ENCODE results near the gene RNASE7.
A peak's percentile ranks its signal among the peaks of the same experiment; 100 is the strongest.
"Not testable (repeated sequence)": the region's sequence is repeated elsewhere in the genome, so short reads cannot be mapped to it uniquely, and the experiment has no call there.

Gene RNASE7, protein sequence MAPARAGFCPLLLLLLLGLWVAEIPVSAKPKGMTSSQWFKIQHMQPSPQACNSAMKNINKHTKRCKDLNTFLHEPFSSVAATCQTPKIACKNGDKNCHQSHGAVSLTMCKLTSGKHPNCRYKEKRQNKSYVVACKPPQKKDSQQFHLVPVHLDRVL

DNA sequence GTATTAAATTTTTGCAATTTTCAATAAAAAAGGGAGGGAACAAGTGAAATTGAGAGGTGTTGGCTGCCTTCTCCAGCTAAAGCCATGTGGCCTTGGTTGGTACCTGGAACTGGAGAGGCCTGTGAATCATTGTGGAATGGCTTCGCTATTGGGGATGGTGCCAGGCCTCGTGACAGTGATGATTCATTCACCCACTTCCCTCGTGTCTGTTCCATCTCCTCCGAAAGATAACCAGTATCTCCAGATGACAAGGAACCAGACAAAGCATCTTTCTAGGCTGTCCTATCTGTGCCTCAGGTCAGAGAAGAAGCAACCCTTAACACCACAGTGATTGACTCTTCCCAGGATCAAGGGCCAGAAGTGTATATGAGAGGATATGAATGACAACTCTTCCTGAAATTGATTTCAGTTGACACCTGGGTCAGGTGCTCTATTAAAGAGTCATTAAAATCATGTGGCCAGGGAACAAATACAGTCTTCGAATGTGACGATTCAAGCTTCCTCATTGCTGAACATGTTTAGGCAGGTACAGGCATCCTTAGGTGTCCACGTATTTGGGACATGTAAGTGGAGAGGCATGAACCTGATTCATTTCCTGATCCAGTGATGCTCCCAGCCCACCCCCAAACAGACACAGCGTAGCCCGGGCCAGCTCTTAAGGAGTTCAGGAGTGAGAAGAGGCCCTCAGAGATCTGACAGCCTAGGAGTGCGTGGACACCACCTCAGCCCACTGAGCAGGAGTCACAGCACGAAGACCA lies at the start of gene RNASE7:
Gene RNASE7 (plus strand): TSS at position 687 of the 758 bp plus-strand sequence. CDS start 631 bp downstream, outside the sequence.
- no peak for DNase-seq

DNA sequence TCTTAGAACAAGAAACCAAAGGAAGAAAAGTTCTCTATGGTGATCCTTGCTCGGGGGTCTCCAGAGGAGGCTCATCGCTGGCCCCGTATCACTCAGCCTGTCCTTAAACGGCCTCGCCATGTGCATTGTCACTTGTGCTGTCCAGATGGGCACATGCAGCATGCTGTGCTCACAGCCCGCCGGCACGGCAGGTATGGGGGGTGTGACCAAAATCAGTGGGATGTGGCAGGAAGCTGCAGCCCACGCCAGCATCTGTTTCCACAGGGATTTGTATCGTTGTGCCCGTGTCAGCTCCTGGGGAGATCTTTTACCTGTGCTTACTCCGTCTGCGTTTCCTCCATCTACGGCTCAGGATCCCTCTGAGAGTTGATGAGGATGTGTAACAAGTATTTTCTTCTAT lies 45.6 kb upstream of the RNASE7 start:
- no peak for DNase-seq

DNA sequence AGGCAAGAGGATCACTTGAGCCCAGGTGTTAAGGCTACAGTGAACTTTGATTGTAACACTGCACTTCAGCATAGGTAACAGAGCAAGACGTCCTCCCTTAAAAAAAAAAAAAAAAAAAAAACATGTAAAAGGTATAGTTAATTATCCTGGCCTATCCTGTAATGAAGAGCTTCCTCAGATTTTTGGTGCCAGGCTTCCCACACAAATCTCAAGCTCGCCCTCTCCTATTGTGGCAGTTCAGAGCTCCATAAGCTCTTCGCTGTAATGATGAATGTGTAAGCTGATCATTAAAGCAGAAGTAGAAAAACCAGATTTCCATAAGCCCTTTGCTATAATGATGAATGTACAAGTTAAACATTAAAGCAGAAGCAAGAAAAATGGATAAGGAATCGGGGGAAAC lies 45.0 kb upstream of the RNASE7 start:
- DNase-seq: no peak

DNA sequence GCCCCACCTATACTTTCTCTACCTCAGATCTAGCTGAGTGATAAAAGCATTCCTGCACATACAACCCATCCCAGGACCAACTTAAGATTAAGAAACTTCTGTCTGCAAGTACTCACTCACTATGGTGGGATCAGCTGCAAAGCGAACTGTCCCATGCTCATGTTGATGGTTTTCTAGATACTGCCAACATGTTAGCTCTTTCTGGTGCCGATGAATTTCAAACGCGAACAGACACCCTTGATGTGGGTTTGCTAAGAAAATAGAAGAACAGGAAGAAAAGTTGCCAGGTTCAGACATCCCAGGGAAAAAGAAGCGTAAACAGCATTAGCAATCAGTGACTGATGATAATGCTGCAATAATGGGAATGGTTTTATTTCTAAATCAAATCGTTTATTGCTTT lies 44.6 kb upstream of the RNASE7 start:
- no peak for DNase-seq

DNA sequence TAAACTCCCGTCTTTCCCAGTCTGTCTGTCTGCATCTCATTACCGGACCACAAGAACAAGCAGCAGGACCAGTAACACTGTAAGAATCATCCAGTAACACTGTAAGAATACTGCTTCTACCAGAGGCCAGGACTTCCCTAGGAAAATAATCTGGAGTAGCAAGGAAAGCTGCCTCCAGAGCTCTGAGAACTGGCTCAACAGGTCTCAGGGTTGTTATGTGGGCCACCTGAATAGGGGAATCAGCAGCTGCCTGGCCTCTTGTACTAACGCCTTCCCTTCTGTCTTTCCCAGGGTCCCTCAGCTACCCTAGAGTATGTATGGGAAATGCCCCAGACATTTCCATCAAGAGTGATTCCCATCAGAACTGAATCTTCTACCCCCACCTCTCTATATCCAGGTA lies 44.0 kb upstream of the RNASE7 start:
- no peak for DNase-seq

DNA sequence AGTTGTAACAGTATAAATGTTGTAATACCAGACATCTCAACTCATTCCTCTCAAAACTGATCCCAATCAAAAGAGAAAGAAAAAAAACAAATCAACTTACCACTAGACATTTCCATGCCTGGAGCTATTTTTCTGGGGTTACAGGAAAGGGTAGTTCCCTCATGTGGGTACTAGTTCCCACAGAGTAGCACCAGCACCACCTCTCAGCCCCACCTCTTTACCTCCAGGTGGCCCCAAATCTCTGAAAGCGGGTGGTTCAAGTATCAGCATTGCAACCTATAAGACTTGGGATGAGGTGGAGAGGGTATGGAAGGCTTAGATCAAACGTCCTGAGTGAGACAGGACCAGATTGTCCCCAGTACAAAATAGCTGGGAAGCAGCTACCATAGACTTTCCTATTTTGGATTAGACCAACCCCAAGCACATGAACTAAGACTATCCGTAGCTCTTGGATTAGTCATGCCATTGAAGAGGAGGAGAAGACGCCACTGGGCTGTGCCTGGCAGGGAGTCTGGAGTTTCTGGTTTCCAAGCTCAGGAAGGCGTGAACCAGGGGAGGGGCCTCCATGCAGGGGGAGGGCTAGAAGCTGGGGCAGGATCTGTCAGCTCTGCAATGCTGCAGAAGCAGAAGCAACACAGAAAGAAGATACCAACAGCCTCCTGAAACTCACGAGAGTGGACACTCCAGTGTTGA lies 43.3 kb upstream of the RNASE7 start, which contains the start of gene SLC39A2:
Gene SLC39A2 (plus strand): TSS at position 620 of the 693 bp plus-strand sequence. CDS start 154 bp downstream, outside the sequence.
- DNase-seq: no peak

DNA sequence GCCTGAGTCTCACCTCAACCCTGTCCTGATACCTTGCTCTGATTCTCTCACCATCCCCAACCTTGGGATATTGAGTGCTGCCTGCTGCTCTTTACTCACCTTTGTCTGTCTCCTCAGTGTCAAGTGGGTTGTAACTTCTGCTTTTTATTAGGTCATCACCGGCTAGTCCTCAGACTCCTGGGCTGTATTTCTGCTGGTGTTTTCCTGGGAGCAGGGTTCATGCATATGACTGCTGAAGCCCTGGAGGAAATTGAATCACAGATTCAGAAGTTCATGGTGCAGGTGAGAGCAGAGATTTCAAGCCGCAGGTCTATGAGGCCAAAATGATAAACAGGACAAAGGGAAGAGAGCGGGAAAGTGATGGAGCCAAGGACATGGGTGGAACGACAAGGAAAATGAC lies 42.6 kb upstream of the RNASE7 start:
- no peak for DNase-seq

DNA sequence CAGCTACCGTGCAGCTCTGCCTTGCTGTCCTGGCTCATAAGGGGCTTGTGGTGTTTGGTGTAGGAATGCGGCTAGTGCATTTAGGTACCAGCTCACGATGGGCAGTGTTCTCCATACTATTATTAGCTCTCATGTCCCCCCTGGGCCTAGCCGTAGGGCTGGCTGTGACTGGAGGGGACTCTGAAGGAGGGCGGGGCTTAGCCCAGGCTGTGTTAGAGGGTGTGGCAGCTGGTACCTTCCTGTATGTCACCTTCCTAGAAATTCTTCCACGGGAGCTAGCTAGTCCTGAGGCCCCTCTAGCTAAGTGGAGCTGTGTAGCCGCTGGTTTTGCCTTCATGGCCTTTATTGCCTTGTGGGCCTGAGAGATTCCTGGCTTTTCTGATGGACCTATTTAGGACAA lies 40.9 kb upstream of the RNASE7 start:
- no peak for DNase-seq

DNA sequence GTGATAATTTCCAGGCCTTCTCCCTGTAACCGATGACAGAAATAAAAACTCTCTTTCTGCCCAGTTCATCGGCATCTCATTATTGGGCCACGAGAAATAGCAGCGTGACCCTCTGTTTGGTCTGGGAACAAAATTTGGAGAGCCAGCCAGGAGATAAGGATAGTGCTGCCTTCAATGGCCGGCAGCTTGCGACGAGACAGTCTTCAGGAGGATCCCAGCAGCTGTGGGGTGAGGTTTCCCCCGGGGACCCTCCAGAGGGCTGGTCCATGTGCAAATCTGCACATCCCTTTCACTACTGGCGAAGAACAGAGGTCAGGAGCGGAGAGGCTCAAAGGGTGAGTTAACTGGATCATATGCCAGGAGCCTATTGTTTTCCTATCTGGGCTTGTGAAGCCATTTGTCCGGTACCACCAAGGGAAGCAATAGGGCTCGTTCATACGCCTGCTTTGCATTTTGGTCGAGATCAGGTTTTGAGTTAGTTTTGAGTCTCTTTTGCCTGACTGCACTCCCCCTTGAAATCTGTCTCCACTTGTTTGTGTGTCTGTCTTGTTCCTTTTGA lies 38.3 kb upstream of the RNASE7 start:
- DNase-seq: no peak

DNA sequence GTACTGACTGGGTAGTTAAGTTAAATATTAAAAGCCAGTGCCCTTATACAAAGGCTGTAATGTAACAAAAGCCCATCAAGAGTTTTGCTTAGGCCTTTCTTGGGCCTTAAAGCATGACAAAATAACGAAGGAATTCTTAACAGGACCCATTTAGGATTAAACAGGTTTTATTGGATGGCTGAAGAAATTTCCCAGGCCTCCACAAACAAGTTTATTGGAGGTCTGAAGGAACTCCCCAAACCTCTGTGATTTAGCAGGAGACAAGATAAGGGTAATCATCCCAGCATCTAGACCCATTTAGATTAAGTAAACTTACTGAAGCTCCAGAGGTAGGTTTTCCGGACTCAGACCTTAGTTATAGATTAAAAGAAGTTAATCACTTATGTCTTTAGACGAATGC lies 32.4 kb upstream of the RNASE7 start:
- not testable (repeated sequence) for DNase-seq

DNA sequence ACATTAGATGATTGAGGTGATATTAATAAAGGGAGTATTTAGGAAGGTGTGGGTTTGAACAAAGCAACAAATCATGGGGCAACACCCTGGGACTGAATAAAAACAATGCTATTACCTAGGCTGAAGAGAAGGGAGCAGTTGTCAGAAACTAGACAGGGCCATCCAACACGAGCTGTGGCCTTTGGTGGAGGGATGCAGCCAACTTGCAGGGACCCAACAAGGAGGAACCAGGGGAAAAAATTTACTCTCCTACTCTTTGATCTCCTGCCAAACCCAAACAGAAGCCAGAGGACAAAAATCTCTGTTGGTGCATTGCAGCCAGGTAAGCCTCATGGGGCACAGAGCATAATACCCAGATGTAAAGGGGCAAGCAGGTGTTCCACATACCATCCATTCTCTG lies 31.0 kb upstream of the RNASE7 start:
- DNase-seq: no peak

DNA sequence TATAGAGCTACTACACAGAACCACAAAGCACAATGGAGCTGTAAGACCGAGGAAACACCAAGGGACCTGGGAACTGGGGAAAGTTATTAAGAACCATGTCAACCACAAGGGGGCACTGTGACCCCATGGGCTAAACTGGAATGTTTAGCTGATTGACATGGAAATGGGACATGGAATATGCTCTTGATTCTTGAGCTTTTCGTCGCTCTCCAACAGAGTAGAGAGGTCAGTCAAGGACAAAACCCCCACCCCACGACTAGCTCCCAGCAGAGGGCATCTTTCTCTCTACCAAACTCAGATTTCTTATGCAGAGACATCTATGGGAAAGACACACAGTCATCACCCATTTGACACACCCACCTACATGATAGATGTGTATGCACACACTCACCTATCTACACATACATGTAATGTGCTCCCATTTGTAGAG lies 27.4 kb upstream of the RNASE7 start:
- DNase-seq: peak; percentile 78

DNA sequence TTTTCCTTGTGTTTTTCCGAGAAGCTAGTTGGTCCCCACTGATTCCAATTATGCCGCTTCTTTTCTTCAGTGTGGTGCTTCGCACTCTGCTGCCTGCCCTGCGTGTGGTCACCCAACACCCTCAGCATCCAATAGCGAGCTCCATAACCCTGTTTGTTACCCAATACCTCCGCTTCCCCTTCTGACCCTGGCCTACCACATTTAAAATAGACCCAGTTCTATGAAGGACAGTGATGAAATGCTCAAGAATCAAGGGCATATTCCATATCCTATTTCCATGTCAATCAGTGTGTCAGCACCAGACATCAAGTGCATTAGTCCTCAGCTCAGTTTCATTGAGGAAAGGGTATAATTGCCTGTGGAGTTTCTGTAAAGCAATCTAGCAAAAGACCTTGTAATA lies 26.9 kb upstream of the RNASE7 start:
- DNase-seq: no peak

DNA sequence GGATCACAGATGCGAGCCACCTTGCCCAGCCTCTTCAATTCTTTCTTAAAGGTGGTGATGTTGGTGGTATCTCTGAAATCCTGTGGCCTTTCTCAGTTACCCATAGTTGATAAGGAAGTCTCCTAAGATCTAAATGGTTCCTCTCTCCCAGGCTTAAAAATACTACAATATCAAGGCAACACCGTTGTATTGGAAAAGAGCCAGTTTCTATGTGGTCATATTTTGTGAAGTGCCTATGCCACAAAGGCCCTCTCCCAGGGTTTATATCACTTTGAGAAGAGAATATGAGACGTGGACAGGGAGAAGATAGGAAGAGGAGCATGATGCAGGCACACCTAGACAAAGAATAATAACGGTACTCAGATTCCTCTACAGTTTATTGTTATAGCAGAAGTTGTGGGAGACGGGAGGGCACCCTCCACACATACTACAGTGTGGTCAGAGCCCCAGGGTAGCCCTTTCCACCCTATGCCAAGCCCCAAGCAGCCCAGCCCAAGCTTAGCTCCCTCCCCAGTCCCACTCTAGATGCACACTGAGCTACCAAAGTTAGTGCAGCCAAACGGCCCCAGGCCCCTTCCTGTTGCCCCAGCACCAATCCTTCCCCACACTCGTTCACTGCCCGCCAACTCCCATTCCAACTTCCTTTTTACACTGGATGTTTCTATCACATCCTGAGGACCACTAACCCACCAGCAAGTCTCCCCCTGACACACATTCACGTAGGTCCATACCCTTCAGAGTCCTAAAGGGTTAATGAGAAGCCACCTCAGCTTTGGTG lies 25.6 kb upstream of the RNASE7 start:
- no peak for DNase-seq

DNA sequence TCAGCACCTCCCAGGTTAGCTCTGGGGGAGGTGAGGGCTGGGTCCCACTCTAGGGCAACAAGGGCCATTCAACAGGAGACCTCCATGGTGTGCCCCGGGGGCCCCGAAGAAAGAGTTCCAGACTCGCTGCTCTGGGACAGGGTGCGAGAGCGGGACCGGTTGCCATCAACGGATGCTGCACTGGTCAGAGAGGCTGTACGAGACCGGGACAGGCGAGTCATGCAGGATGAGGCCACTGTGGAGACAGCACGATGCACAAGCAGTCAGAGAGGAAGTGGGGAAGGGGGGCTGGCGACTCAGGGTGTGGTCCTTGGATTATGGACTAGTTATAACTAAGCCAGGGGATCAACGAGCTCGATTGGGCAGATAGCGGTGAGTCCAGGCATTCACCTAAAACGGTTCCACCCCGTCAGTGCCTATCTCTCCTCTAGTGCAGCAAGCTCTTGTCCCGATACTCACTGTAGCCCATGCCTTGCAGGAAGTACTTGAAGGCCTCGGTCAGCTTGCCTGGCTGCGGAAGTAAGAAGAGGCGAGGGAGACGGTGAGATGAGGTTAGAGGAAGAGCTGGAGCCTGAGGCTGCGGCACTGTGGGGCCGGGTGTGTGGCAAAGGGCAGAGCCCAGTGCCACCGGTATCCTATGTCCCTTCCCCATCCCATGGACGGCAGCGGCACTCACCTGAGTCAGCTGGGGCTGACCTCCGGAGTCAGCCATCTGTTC lies 24.5 kb upstream of the RNASE7 start:
- no peak for DNase-seq

DNA sequence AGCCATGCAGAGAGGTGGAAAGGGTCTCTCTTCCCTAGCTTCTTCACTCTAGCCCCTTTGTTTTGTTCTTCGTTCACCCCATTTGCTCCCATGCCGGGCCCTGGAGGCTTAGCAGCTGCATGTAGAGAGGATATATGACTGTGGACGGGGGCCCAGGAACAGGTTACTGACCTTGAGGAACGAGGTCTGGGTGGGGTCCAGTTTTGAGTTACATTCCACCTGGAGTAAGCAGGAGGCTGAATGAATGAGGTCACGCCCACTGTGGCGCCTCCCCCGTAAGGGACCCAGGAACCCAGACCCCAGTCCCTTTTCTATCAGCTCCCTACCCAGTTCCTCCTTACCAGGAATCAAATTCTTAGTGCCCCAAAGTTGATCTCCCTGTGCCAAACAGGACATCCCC lies 23.9 kb upstream of the RNASE7 start:
- no peak for DNase-seq

DNA sequence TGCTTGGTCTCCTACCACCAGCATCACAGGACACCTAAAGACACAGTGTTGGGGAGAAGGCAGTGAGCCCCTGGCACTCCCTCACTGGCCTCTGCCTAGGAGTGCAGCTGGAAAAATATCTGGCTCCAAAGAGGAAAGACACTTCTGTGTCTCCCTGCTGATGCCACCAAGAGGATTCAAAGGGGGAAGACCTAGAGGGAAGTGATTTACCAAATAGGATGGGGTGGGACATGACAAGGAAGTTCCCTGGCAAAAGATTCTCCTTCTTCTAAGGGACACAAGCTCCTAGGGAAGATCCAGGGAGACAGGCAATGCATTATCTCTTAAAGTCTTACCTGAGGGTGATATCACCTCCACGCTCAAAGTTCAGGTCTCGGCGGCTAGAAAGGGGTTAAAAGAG lies 23.4 kb upstream of the RNASE7 start:
- DNase-seq: no peak

DNA sequence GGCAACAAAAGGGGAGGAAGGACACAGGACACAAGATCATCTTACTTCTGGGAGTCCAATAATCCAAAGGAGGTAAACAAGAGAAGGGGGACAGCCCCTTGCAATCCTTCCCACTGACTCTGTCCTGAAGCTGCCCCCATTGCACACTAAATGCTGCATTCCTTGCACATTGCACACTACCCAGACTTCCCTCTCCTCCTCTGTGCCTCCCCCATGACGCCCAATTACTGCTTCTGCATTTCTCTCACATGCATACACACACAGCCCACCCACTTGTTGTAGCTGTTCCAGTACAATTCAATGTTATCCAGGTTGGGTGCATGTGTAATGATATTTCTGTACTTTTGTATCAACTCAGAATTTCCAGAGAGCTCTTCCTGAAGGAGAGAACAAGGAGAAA lies 22.8 kb upstream of the RNASE7 start:
- DNase-seq: no peak

DNA sequence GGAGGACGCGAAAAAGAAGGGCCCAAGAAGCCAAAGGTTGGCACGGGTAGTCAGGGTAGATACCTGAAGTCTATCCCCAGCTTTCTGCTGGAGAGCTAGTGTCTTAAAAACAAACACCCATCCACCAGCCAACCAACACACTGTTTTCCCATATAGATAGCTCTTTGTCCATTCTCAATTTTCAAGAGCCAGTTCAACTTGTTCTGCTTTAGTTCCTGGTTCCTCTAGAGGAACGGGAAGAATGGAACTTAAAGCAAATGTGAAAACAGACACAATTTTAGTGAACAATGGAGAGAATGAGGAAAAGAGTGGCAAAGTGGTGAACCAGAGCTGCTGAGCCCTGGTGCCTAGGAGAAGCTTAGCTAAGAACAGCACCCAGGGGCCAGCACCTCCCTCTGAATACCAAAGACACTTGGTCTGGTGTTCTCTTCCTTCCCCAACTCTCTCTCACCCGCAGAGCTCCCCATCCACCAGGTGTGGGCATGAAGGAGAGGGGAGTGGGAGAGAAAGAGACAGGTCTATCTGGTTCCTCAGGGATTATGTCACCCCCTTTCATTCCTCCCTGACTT lies 21.1 kb upstream of the RNASE7 start:
- DNase-seq: no peak

DNA sequence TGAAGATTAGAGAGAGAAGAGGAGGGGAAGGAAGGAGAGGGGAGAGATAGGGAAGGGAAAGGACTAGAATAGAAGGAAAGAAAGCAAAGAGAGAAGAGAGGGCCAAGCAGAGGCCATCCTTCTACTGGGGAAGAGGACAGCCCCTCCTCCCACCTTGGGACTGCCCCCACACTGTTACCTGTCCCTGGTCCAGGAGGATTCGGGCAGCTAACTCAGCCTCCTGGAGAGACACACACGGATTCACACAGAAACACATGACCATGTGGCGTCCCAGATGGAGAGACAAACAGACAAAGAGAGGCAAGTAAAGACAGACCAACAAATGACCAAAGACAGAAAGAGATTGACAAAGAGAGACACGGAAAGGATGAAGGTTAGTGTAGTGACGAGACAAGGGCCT lies 19.5 kb upstream of the RNASE7 start:
- no peak for DNase-seq

DNA sequence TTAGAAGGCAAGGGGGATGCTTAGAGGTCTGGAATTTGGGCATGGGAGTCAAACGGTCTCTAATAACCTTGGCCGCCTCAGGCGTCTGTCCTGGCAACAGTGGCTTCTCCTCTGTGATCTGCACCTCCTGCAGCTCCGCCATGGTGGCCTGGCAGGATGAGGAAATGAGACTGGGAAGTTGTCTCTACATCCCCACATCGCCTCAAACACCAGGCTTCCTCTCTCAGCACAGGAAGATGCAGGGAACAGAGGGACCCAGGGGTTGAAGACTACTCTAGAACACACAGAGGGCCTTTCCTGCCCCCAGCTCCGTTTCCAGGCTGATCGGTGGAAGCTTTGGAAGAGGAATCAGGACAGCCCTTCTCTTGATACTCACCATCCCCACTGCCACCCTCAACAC lies 19.0 kb upstream of the RNASE7 start:
- no peak for DNase-seq
